BLaER1 (cell line): Measurements from ENCODE around the gene PLXDC2.

ENCODE experiments used
- H3K27ac ChIP-seq: shearing (Covaris generic); formaldehyde crosslinking; 2 replicates; pipeline ENCODE4 v1.8.1; 2022
- H3K27me3 ChIP-seq: shearing (Covaris generic); formaldehyde crosslinking; 2 replicates; pipeline ENCODE4 v1.8.1; 2022
- H3K36me3 ChIP-seq: shearing (Covaris generic); formaldehyde crosslinking; 2 replicates; pipeline ENCODE4 v1.8.1; 2022
- H3K4me1 ChIP-seq: shearing (Covaris generic); formaldehyde crosslinking; 2 replicates; pipeline ENCODE4 v1.8.1; 2022
- H3K4me2 ChIP-seq: shearing (Covaris generic); formaldehyde crosslinking; 2 replicates; pipeline ENCODE4 v1.8.1; 2022
- H3K4me3 ChIP-seq: shearing (Covaris generic); formaldehyde crosslinking; 2 replicates; pipeline ENCODE4 v1.8.1; 2022
- H3K9ac ChIP-seq: shearing (Covaris generic); formaldehyde crosslinking; 2 replicates; pipeline ENCODE4 v1.8.1; 2022
- H3K9me3 ChIP-seq: shearing (Covaris generic); formaldehyde crosslinking; 2 replicates; pipeline ENCODE4 v1.8.1; 2022
- H4K20me1 ChIP-seq: shearing (Covaris generic); formaldehyde crosslinking; 2 replicates; pipeline ENCODE4 v1.8.1; 2022
- Cebpa-rat ChIP-seq: shearing (Covaris generic); IDR thresholded peaks from 2 replicates; pipeline ENCODE4 v1.8.1; 2022

PLXDC2 gene

DNA sequence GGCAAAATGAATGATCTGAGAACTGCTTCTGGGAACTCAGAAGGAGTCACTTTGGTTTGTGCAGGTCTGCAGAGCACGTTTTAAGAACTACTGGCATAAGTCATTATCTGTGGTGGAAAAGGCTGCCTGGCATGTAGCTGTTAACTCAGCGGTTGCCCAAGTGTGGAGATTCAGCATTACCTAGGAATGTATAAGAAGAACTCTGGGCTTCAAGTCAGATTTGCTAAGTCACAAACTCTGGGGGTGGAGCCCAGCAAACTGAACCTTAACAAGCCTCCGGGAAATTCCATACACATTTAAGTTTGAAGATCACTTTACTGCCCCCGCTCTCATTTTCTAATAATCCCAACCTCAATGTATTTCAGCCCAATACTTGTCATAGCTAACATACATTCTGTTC, 31.1 kb downstream of the PLXDC2 start:
- TF ChIP-seq Cebpa-rat: no peak
- Histone ChIP-seq H3K4me2 (no peak overlapping the region), H3K27me3 (no peaks in the 10 kb centered on the region), H3K27ac (no peak overlapping the region), H3K9ac (no peak overlapping the region), H3K4me1 (no peaks in the 10 kb centered on the region), H4K20me1 (no peaks in the 10 kb centered on the region), H3K9me3 (no peaks in the 10 kb centered on the region), H3K4me3 (no peak overlapping the region), H3K36me3 (no peaks in the 10 kb centered on the region)

DNA sequence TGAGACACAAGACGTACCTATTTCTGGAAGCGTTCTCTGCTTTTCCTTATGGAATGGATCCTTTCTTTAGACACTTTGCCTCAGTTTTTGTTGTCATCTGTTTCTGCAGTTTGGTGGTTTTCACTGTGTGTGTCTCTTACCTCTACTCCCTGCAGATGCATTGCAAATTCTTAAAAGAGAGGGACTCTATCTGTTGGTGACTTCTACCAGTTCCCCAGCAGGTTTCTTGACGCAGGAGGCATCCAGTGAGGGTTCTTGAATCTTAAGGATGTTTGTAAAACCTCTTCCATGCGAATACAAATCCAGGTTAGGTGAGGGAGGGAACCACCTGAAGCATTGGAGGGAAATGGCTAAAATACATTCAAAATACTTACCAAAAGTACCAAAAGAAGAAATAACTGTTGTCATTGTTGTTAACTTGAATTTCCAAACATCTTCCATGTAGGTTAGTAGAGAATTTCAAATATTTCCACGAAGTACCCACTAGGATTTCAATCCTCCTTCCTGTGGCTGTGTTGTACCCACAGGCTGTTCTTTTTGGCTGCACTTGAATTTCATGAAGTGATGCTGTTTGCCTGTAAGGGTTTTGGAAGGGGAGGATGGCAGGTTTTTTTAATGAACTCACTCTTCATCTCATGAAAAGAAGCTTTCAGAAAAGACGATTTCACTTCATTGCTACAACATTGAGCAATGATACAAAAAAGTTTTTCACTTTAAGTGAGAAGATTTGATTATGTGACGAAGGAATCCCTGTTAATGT, 32.2 kb downstream of the PLXDC2 start:
- no peak overlapping the region for H3K4me3 ChIP-seq

DNA sequence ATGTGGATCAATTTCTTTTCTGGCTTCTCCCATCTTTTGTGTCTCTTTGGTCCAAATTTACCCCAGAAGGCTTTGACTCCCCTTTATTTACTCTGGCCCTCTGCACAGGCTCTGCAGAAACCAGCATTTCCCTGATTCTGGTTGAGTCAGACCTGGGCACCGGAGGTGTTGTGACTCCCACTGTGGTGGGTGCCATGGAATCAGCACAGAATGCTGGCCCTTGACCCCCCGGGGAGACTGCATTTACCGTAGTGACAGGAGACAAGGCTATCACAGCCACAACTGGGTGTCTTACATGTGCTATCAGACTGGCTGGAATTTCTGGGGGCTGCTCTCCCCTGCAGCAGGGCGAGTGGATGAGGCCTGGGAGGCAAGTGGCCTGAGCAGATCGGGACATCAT, 37.6 kb downstream of the PLXDC2 start:
- peaks cover 3% of the 10 kb centered on the region for H3K4me1 ChIP-seq
- no peak overlapping the region for H3K4me3 ChIP-seq
- no peaks in the 10 kb centered on the region for H3K36me3 ChIP-seq
- H4K20me1 ChIP-seq: no peaks in the 10 kb centered on the region
- H3K9ac ChIP-seq: no peak overlapping the region
- H3K27me3 ChIP-seq: no peaks in the 10 kb centered on the region
- no peak overlapping the region for H3K4me2 ChIP-seq
- TF ChIP-seq Cebpa-rat: no peak
- H3K27ac ChIP-seq: no peak overlapping the region
- no peaks in the 10 kb centered on the region for H3K9me3 ChIP-seq

More for the DNA sequence above, 32.2 kb downstream of the PLXDC2 start:
- H3K4me2 ChIP-seq: no peak overlapping the region
- no peaks in the 10 kb centered on the region for H3K36me3 ChIP-seq
- no peaks in the 10 kb centered on the region for H3K9me3 ChIP-seq
- no peak for TF ChIP-seq Cebpa-rat
- H4K20me1 ChIP-seq: no peaks in the 10 kb centered on the region
- H3K27me3 ChIP-seq: no peaks in the 10 kb centered on the region
- H3K27ac ChIP-seq: no peak overlapping the region
- H3K9ac ChIP-seq: no peak overlapping the region
- no peaks in the 10 kb centered on the region for H3K4me1 ChIP-seq

DNA sequence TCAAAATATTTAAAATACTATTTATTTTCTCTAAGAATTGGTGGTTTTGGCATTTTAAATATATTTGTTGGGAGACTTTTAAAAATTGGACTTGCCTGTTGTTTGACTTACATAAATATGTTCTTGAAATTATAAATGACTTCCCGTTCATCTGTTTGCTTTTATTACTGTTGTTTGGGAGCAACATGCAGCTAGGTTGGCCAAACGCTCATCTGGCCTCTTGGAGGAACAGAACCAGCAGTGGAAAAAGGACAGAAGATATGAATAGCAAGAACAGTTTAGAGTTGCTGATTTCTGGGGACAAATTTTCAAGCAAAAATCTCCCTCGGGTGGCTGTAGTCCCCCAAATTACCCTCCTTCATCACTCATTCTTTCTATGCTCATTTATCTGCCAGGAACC, 41.6 kb downstream of the PLXDC2 start:
- no peak for TF ChIP-seq Cebpa-rat

DNA sequence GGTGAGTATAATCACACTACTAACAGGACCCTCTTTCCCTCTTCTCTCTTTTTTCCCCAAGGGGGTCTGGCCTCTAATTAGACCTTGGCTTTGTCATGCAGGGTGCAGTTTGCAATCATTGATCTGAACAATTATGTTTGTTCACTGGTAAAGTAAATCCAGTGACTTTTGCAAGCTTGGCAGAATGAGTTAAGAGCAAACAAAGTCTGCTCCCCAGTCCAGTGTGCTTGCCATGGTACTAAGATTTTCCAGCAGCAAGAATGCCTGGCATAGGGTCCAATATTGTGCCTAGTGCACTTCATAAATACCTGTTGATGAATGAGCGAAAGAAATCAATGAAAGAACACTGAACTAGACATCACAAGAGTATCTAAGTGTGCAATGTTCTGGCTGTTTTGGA, 43.9 kb downstream of the PLXDC2 start:
- peaks cover 13% of the 10 kb centered on the region for H3K4me1 ChIP-seq
- no peak overlapping the region for H3K27ac ChIP-seq
- no peaks in the 10 kb centered on the region for H3K36me3 ChIP-seq
- H3K9ac ChIP-seq: no peak overlapping the region
- no peak overlapping the region for H3K4me3 ChIP-seq
- TF ChIP-seq Cebpa-rat: no peak
- no peaks in the 10 kb centered on the region for H3K9me3 ChIP-seq
- no peaks in the 10 kb centered on the region for H3K27me3 ChIP-seq
- H4K20me1 ChIP-seq: no peaks in the 10 kb centered on the region
- H3K4me2 ChIP-seq: no peak overlapping the region

More for the DNA sequence above, 41.6 kb downstream of the PLXDC2 start:
- Histone ChIP-seq H3K27ac (no peak overlapping the region), H3K27me3 (no peaks in the 10 kb centered on the region), H4K20me1 (no peaks in the 10 kb centered on the region), H3K4me2 (no peak overlapping the region), H3K9me3 (no peaks in the 10 kb centered on the region), H3K36me3 (no peaks in the 10 kb centered on the region), H3K4me1 (peaks cover 13% of the 10 kb centered on the region), H3K9ac (no peak overlapping the region), H3K4me3 (no peak overlapping the region)

DNA sequence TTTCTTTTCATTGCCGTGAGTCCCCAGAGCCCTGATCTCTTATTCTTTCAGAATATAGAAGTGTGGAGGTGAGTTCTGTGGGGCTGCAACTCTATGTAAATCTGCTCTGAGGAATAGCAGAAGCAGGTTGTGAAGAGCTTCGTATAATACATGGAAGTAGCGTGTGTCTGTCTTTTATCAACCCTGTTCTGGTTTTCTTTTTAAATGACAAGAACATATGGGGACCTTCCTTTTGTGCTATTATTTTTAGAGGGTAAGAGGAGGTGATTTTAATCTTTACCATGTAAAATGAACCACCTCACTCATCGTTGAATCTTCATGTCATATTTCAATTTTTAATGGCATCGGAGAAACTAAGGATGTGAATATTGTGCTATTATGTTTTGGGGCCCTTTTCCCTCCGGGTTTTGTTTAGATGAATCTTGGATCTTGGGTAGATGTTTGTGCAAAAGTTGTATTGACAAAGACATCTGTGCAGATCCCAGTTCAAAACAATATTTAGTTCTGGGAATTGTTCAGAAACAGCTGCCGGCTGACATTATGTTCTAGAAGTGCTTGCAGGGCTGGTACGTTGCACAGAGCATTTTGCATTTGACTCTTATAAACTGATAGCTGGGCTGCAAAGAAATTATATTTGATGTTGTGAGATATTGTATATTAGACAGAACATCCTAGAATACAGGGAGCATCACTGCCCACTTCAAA, 46.7 kb downstream of the PLXDC2 start:
- Histone ChIP-seq H3K4me3 (no peak overlapping the region), H3K9me3 (no peaks in the 10 kb centered on the region), H3K36me3 (no peaks in the 10 kb centered on the region), H3K27ac (no peak overlapping the region), H3K4me2 (no peak overlapping the region), H3K9ac (no peak overlapping the region), H4K20me1 (no peaks in the 10 kb centered on the region), H3K4me1 (peaks cover 13% of the 10 kb centered on the region), H3K27me3 (no peaks in the 10 kb centered on the region)
- no peak for TF ChIP-seq Cebpa-rat

DNA sequence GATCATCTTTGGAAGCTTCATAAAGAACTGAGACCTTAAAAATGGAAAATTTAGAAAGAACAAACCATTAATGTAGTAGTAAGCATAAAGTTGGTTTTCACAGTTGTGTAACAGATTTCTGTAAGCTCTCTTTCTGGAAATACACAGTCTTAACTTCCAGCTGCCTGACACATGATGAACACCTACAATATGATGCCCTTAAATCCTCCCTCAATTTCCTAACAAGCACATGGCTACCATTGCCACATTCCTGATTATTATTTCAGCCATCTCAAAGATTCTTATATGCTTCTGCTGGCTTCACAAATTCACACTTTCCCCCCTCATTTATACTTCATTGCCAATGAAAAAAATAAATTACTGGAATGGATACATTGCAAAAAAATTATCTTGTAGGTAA, 49.4 kb downstream of the PLXDC2 start:
- no peaks in the 10 kb centered on the region for H3K36me3 ChIP-seq
- H3K9ac ChIP-seq: no peak overlapping the region
- no peak for TF ChIP-seq Cebpa-rat
- H3K4me1 ChIP-seq: peaks cover 7% of the 10 kb centered on the region; the same call in 1 of the 2 replicates
- H3K27ac ChIP-seq: no peak overlapping the region
- no peaks in the 10 kb centered on the region for H3K27me3 ChIP-seq
- no peak overlapping the region for H3K4me2 ChIP-seq
- no peaks in the 10 kb centered on the region for H3K9me3 ChIP-seq
- no peaks in the 10 kb centered on the region for H4K20me1 ChIP-seq
- no peak overlapping the region for H3K4me3 ChIP-seq

DNA sequence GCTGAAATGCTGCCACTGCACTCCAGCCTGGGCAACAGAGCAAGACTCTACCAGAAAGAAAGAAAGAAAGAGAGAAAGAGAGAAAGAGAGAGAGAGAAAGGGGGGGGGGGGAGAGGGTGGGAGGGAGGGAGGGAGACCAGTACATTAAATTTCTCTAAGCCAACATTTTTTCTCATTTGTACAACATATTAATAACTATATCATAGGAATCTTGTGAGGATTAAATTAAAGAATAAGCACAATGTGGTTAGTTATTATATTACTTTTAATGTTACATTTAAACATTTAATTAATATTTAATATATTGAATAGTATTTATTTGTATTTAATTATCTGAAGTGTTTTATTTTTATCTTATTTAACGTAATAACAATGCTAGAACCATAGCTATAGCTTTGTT, 53.1 kb downstream of the PLXDC2 start:
- Histone ChIP-seq H3K4me3 (no peak overlapping the region), H3K36me3 (no peaks in the 10 kb centered on the region), H3K27ac (no peak overlapping the region), H3K9me3 (no peaks in the 10 kb centered on the region), H3K27me3 (no peaks in the 10 kb centered on the region), H3K9ac (no peak overlapping the region), H4K20me1 (no peaks in the 10 kb centered on the region), H3K4me1 (no peaks in the 10 kb centered on the region), H3K4me2 (no peak overlapping the region)
- no peak for TF ChIP-seq Cebpa-rat

DNA sequence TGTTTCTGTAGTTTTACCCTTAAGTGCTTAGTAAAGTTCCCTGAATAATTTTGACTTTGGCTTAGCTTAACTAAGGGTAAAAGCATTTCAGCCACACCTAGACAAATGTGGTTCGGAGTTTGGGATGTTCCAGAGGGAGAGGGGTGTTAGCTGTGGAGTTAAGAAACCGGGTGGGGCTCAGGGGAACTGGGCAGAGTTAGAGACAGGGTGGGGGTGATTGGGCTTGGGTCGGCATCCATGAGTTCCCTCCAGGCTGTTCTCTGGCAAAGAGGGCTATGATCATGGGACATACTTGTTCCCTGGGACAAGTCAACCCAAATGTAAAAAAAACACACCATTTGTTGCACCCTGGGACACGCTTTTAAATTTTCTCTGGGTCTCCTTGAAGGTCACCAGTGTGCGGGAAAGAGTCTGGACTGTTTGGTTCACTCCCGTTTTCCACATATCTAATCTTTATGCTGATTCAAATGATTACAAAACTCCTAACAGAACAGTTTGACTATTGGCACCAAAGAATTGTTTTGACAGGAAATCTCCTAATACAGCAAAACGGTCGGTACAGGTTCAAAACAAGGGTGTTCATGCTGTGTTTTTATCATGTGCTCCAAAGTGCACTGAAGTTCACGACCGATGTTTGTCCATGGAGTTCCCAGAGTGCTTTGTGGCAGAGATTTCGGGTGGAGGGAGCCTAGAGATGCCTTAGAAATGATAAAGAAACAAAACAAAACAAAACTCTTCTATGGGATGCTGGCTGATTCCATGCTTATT, 56.5 kb downstream of the PLXDC2 start:
- Histone ChIP-seq H3K9ac (no peak overlapping the region), H4K20me1 (no peaks in the 10 kb centered on the region), H3K27ac (no peak overlapping the region), H3K4me3 (no peak overlapping the region), H3K36me3 (no peaks in the 10 kb centered on the region), H3K4me2 (no peak overlapping the region), H3K9me3 (no peaks in the 10 kb centered on the region), H3K4me1 (no peaks in the 10 kb centered on the region), H3K27me3 (no peaks in the 10 kb centered on the region)
- no peak for TF ChIP-seq Cebpa-rat

DNA sequence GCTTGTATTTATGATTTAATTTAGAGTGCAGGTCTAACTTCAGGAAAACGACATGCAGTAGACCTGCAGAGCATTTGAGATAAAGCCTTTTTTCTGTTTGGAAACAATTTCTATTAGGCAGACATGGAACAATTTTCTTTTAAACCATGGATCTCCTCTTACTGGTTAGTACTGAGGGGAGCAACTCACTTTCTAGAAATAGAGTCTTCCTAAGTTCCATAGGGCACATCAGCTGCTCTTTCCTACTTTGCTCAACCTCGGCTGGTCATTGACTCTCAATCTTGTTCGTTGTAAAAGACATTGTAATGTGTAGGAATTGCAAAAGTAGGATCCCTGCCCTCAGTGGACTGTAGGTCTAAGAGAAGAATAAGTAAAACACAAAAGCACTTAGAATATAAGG, 58.0 kb downstream of the PLXDC2 start:
- Histone ChIP-seq H4K20me1 (no peaks in the 10 kb centered on the region), H3K4me3 (no peak overlapping the region), H3K4me1 (no peaks in the 10 kb centered on the region), H3K27ac (no peak overlapping the region), H3K36me3 (no peaks in the 10 kb centered on the region), H3K9me3 (no peaks in the 10 kb centered on the region), H3K4me2 (no peak overlapping the region), H3K9ac (no peak overlapping the region), H3K27me3 (no peaks in the 10 kb centered on the region)
- TF ChIP-seq Cebpa-rat: no peak
